Thyroid gland (tissue), 4 donors: Measurements from ENCODE around the gene POLE2. TPM values are rescaled to one million over a fixed set of nuclear protein-coding genes. Genes with fewer than 3 reads are reported as not detected.
"Not testable (repeated sequence)": the region's sequence is repeated elsewhere in the genome, so short reads cannot be mapped to it uniquely, and the experiment has no call there.

Source experiments
- DNase-seq, 2 donors: peaks; one replicate each; pipeline ENCODE4 v3.0.0-alpha.2; 2019
- H3K27ac ChIP-seq, 3 donors: fragments of 200-600 bp; sonication (generic); 1 replicate in 2 of 3; 2 replicates in 1 of 3; pipeline ENCODE4 v1.5.1; 2016 to 2019; ENCODE audit warnings: mild to moderate bottlenecking in 1 of 3, moderate library complexity in 1 of 3
- H3K27me3 ChIP-seq: fragments of 200-600 bp; sonication (generic); one replicate; pipeline ENCODE4 v1.5.1; 2019
- H3K36me3 ChIP-seq, 2 donors: fragments of 200-600 bp; sonication (generic); one replicate each; pipeline ENCODE4 v1.5.1; 2016 to 2019
- H3K4me1 ChIP-seq, 2 donors: fragments of 200-600 bp; sonication (generic); one replicate each; pipeline ENCODE4 v1.5.1; 2017 to 2019
- H3K4me3 ChIP-seq, 3 donors: fragments of 200-600 bp; sonication (generic); replicated peaks in 1 of 3; 1 replicate in 2 of 3; 2 replicates in 1 of 3; pipeline ENCODE4 v1.5.1; 2016; ENCODE audit warnings: mild to moderate bottlenecking in 1 of 3
- H3K9me3 ChIP-seq: fragments of 200-600 bp; sonication (generic); one replicate; pipeline ENCODE4 v1.5.1; 2017
- CTCF ChIP-seq, 6 experiments: fragments of 200-600 bp in 3 of 6; fragments of 450-650 bp in 3 of 6; sonication (generic) in 3 of 6; IDR thresholded peaks; one replicate each; pipeline ENCODE4 v1.5.1; 2016 to 2019; ENCODE audit warnings: antibody characterized with exemption in 6 of 6, mild to moderate bottlenecking in 2 of 6, inconsistent platforms in 1 of 6, moderate library complexity in 1 of 6
- POLR2A ChIP-seq, 2 donors: fragments of 450-650 bp; IDR thresholded peaks; one replicate each; pipeline ENCODE4 v1.6.1; 2017; ENCODE audit warnings: antibody characterized with exemption in 2 of 2, mild to moderate bottlenecking in 2 of 2, moderate library complexity in 1 of 2
- WGBS, 2 donors: methylation state at CpG; one replicate each; pipeline ENCODE4 v1.1.5; 2017; 5-methylcytosine and 5-hydroxymethylcytosine counted together
- intact Hi-C: fragments of 100-400 bp; cut with DNase I; formaldehyde crosslinking; loops from one replicate; pipeline ENCODE4 v1.15.1; 2023
- total RNA-seq, 4 donors: library from RNA; depleted of rRNA; stranded (reverse); fragments of >200 nt; gene quantifications; one replicate each; pipeline ENCODE4 v1.2.3, GENCODE V29; 2016

Gene POLE2
- total RNA-seq, 4 donors from 2014 or later: 0.33 to 3.1 (median 2.2) TPM

- Histone ChIP-seq H3K9me3 (no peaks in the 10 kb centered on the region), H3K4me1 (no peaks in the 10 kb centered on the region), H3K27ac (no peak overlapping the region), H3K36me3 (peaks cover 0 to 6% of the 10 kb centered on the region in 2 donors), H3K4me3 (no peak overlapping the region), H3K27me3 (no peaks in the 10 kb centered on the region)
- intact Hi-C loops: no loop called here
- no peak for TF ChIP-seq CTCF (IDR thresholded peaks at IDR 0.05)
- TF ChIP-seq POLR2A (IDR thresholded peaks at IDR 0.05): no peak
- no peak for DNase-seq
Measured at GRCh38 chr14:49720744-49721143, 32.7 kb upstream of the POLE2 start.

- intact Hi-C loops: not testable (repeated sequence)
Measured at GRCh38 chr14:49710993-49711392, 23.0 kb upstream of the POLE2 start.

GRCh38 chr14:49704471-49704870 lies 16.5 kb upstream of the POLE2 start:
- intact Hi-C loops, DNase-seq, H3K9me3 ChIP-seq, H3K27me3 ChIP-seq, H3K4me3 ChIP-seq, H3K27ac ChIP-seq, H3K4me1 ChIP-seq, H3K36me3 ChIP-seq: not testable (repeated sequence)
- 91 to 98% methylated on average over 4 of the region's 4 CpGs for WGBS, 2 donors

More at GRCh38 chr14:49710993-49711392, 23.0 kb upstream of the POLE2 start:
- not testable (repeated sequence) for H3K4me3 ChIP-seq, H3K9me3 ChIP-seq, DNase-seq, H3K27ac ChIP-seq, H3K36me3 ChIP-seq, H3K27me3 ChIP-seq, H3K4me1 ChIP-seq
- 97% methylated on average over 11 of the region's 11 CpGs for WGBS, 2 donors

GRCh38 chr14:49703965-49704364 lies 16.0 kb upstream of the POLE2 start:
- Histone ChIP-seq H3K9me3 (no peaks in the 10 kb centered on the region), H3K36me3 (peaks cover 0 to 4% of the 10 kb centered on the region in 2 donors), H3K27ac (no peak overlapping the region), H3K4me1 (no peaks in the 10 kb centered on the region), H3K4me3 (no peak overlapping the region), H3K27me3 (no peaks in the 10 kb centered on the region)
- 81 to 91% methylated on average over 3 of the region's 3 CpGs for WGBS, 2 donors
- intact Hi-C loops: no loop called here
- TF ChIP-seq CTCF (IDR thresholded peaks at IDR 0.05): no peak
- no peak for TF ChIP-seq POLR2A (IDR thresholded peaks at IDR 0.05)
- DNase-seq: no peak

- Histone ChIP-seq H3K4me3 (no peak overlapping the region), H3K27ac (no peak overlapping the region), H3K9me3 (no peaks in the 10 kb centered on the region), H3K4me1 (no peaks in the 10 kb centered on the region), H3K36me3 (peaks cover 0 to 4% of the 10 kb centered on the region in 2 donors), H3K27me3 (no peaks in the 10 kb centered on the region)
- intact Hi-C loops: no loop called here
- WGBS, 2 donors: 86 to 88% methylated on average over 4 of the region's 4 CpGs
- TF ChIP-seq CTCF (IDR thresholded peaks at IDR 0.05): no peak
- TF ChIP-seq POLR2A (IDR thresholded peaks at IDR 0.05): no peak
- DNase-seq: no peak
Measured at GRCh38 chr14:49702725-49703124, 14.7 kb upstream of the POLE2 start.

- H3K27ac ChIP-seq: peak overlapping the region; percentile 92 to 98 (median 93)
Measured at GRCh38 chr14:49693735-49694124, 5.7 kb upstream of the POLE2 start.

More at GRCh38 chr14:49693735-49694124, 5.7 kb upstream of the POLE2 start:
- 21 to 24% methylated on average over 12 to 13 of the region's 13 CpGs for WGBS, 2 donors
- H3K27me3 ChIP-seq, H3K9me3 ChIP-seq, H3K36me3 ChIP-seq: not testable (repeated sequence)
- H3K4me1 ChIP-seq: peaks cover 4 to 14% of the 10 kb centered on the region in 2 donors
- intact Hi-C loops: loop anchor here (10.0 kb wide), 1 partner anchor 71 kb away; the partner anchor contains the start of gene KLHDC2
- DNase-seq: peak in 1 of 2 donors; percentile 23
- H3K4me3 ChIP-seq: peak overlapping the region in 1 of 3 donors; percentile 13
